Epithelial cell of esophagus (primary cell): ENCODE data around the gene TMEM169.
"Not testable (repeated sequence)": the region's sequence is repeated elsewhere in the genome, so short reads cannot be mapped to it uniquely, and the experiment has no call there.

Source experiments
- DNase-seq: peaks from one replicate; pipeline ENCODE4 v3.0.0; 2010; ENCODE audit warnings: low read depth
- H3K4me3 ChIP-seq: 2 replicates; pipeline ENCODE4 v1.5.1; 2011; ENCODE audit warnings: mild to moderate bottlenecking, low read length, control low read depth
- CTCF ChIP-seq: IDR thresholded peaks from 2 replicates; pipeline ENCODE4 v1.5.1; 2011; ENCODE audit warnings: low read depth, mild to moderate bottlenecking, low read length, control low read depth, inconsistent platforms; ENCODE audit not compliant: insufficient read depth; ENCODE audit errors: missing control alignments

The TMEM169 gene

GRCh38 chr2:216078776-216079175, 2.9 kb upstream of the TMEM169 start:
- no peak overlapping the region for H3K4me3 ChIP-seq
- TF ChIP-seq CTCF = no peak
- DNase-seq = no peak

GRCh38 chr2:216080048-216080447, 1.7 kb upstream of the TMEM169 start:
- DNase-seq = not testable (repeated sequence)

GRCh38 chr2:216081012-216081411, 707 bp upstream of the TMEM169 start:
- H3K4me3 ChIP-seq = peak overlapping the region; percentile 67
- no peak for DNase-seq
- no peak for TF ChIP-seq CTCF

More at GRCh38 chr2:216080048-216080447, 1.7 kb upstream of the TMEM169 start:
- H3K4me3 ChIP-seq = not testable (repeated sequence)

GRCh38 chr2:216082117-216082711, 495 bp downstream of the TMEM169 start:
- peak overlapping the region; percentile 67 for H3K4me3 ChIP-seq
- DNase-seq = no peak
- TF ChIP-seq CTCF = no peak

- peak; percentile 16 for DNase-seq
- no peak for TF ChIP-seq CTCF
- no peak overlapping the region for H3K4me3 ChIP-seq
These were observed 1.1 kb downstream of the TMEM169 start for GRCh38 chr2:216082805-216083204.

- TF ChIP-seq CTCF = no peak
- H3K4me3 ChIP-seq = no peak overlapping the region
These were observed 2.0 kb downstream of the TMEM169 start for GRCh38 chr2:216083464-216084281.

GRCh38 chr2:216084547-216084946, 2.8 kb downstream of the TMEM169 start:
- no peak for TF ChIP-seq CTCF
- no peak for DNase-seq
- no peak overlapping the region for H3K4me3 ChIP-seq

More at GRCh38 chr2:216083464-216084281, 2.0 kb downstream of the TMEM169 start:
- DNase-seq = peak; percentile 6
